A673 (cell line): ENCODE data around the gene HDAC7.

Experiments used
- EZH2 ChIP-seq: fragments of 200-600 bp; sonication (generic); IDR thresholded peaks from 2 replicates; pipeline ENCODE4 v1.6.1; 2017; ENCODE audit warnings: borderline replicate concordance, low read depth, mild to moderate bottlenecking, mixed read lengths, antibody characterized with exemption, low read length; ENCODE audit not compliant: poor library complexity, severe bottlenecking
- TF ChIP-seq, protein P1 (sequence below): fragments of 300-800, 200-600 bp; sonication (generic); conservative IDR thresholded peaks from 2 replicates; pipeline ENCODE4 v1.5.1; 2017; ENCODE audit warnings: low read depth, mild to moderate bottlenecking, antibody characterized with exemption, low read length, moderate library complexity, mixed read lengths

DNA sequence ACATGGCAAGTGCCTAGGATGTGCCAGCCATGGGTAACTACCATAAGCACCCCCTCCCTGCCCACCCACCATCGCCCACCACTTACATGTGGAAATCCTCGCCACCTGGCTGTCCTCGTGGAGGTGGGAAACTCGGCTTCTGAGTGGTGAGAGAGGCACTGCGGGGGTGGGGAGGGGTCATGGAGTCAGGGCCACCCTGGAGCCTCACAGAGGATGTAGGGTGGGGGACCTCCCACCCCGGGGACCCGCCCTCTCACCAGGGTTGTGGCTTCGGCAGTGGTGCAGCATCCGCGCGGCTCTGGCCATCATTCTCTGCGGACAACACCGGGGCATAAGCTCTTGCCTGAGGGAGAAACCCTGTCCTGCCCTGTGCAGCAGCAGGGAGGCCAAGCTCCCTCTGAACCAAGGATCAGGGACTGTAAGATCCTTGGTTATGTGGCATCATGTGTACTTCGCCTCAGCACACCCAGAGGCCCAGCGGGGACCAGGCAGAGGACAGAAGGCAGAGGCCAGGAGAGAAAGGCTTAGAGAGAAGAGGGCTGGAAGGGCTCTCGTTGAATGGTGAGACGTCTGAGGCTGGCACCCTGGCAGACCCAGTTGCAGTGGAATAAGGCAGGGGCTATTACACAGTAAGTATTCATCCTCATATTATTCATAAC lies 81.6 kb downstream of the HDAC7 start:
- TF ChIP-seq, protein P1, sequence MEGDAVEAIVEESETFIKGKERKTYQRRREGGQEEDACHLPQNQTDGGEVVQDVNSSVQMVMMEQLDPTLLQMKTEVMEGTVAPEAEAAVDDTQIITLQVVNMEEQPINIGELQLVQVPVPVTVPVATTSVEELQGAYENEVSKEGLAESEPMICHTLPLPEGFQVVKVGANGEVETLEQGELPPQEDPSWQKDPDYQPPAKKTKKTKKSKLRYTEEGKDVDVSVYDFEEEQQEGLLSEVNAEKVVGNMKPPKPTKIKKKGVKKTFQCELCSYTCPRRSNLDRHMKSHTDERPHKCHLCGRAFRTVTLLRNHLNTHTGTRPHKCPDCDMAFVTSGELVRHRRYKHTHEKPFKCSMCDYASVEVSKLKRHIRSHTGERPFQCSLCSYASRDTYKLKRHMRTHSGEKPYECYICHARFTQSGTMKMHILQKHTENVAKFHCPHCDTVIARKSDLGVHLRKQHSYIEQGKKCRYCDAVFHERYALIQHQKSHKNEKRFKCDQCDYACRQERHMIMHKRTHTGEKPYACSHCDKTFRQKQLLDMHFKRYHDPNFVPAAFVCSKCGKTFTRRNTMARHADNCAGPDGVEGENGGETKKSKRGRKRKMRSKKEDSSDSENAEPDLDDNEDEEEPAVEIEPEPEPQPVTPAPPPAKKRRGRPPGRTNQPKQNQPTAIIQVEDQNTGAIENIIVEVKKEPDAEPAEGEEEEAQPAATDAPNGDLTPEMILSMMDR: no peak
- TF ChIP-seq EZH2: no peak
